CD14-positive monocyte (primary cell): ENCODE results near the gene DQX1. TPM values are rescaled to one million over a fixed set of nuclear protein-coding genes. Genes with fewer than 3 reads are reported as not detected.

Experiments used
- DNase-seq, 3 donors: peaks; one replicate each; pipeline ENCODE4 v3.0.0-alpha.2; 2011 to 2022
- H2AFZ ChIP-seq: 2 replicates; pipeline ENCODE4 v1.6.0; 2012; ENCODE audit warnings: mild to moderate bottlenecking, low read depth, low read length, inconsistent platforms; ENCODE audit not compliant: insufficient read depth, poor library complexity, severe bottlenecking
- H3K27ac ChIP-seq, 2 donors: 1 replicate in 1 of 2; 2 replicates in 1 of 2; pipeline ENCODE4 v1.5.1; 2012 to 2013; ENCODE audit warnings: low read length in 2 of 2, control low read depth in 1 of 2, inconsistent platforms in 1 of 2, low read depth in 1 of 2, mild to moderate bottlenecking in 1 of 2
- H3K27me3 ChIP-seq, 2 donors: one replicate each; pipeline versions ENCODE4 v1.6.0 to v1.6.1; 2011 to 2013; ENCODE audit warnings: low read length in 2 of 2; ENCODE audit not compliant: control insufficient read depth in 2 of 2, insufficient read depth in 2 of 2
- H3K36me3 ChIP-seq, 2 donors: replicated peaks in 1 of 2; 1 replicate in 1 of 2; 2 replicates in 1 of 2; pipeline versions ENCODE4 v1.5.1 to v1.6.1; 2012 to 2013; ENCODE audit warnings: low read length in 2 of 2, control low read depth in 1 of 2, inconsistent platforms in 1 of 2, mild to moderate bottlenecking in 1 of 2; ENCODE audit not compliant: insufficient read depth in 2 of 2, control insufficient read depth in 1 of 2
- H3K4me1 ChIP-seq, 2 donors: 1 replicate in 1 of 2; 2 replicates in 1 of 2; pipeline versions ENCODE4 v1.5.1 to v1.6.1; 2012 to 2013; ENCODE audit warnings: low read length in 2 of 2, control low read depth in 1 of 2, inconsistent platforms in 1 of 2, mild to moderate bottlenecking in 1 of 2, moderate library complexity in 1 of 2; ENCODE audit not compliant: insufficient read depth in 2 of 2, control insufficient read depth in 1 of 2
- H3K4me2 ChIP-seq: replicated peaks from 2 replicates; pipeline ENCODE3; 2012; ENCODE audit warnings: low read length, moderate library complexity, mild to moderate bottlenecking; ENCODE audit not compliant: poor library complexity, severe bottlenecking; ENCODE audit errors: extremely low read depth
- H3K4me3 ChIP-seq, 3 experiments: fragments of 200-600 bp in 1 of 3; sonication (generic) in 1 of 3; replicated peaks in 1 of 3; 1 replicate in 2 of 3; 2 replicates in 1 of 3; pipeline ENCODE4 v1.5.1; 2011 to 2013; ENCODE audit warnings: low read length in 3 of 3, mild to moderate bottlenecking in 3 of 3, control low read depth in 2 of 3, low read depth in 2 of 3, inconsistent platforms in 1 of 3, moderate library complexity in 1 of 3
- H3K79me2 ChIP-seq: 2 replicates; pipeline ENCODE4 v1.6.0; 2012; ENCODE audit warnings: mild to moderate bottlenecking, control low read depth, inconsistent platforms, low read length, moderate library complexity; ENCODE audit not compliant: insufficient read depth
- H3K9ac ChIP-seq: 2 replicates; pipeline ENCODE4 v1.6.0; 2017; ENCODE audit warnings: low read length, mild to moderate bottlenecking; ENCODE audit not compliant: insufficient read depth, poor library complexity, severe bottlenecking
- H3K9me3 ChIP-seq, 2 donors: replicated peaks in 1 of 2; 1 replicate in 1 of 2; 2 replicates in 1 of 2; pipeline versions ENCODE4 v1.5.1 to v1.6.1; 2012 to 2013; ENCODE audit warnings: low read length in 2 of 2, control low read depth in 1 of 2; ENCODE audit not compliant: control insufficient read depth in 1 of 2, insufficient read depth in 1 of 2
- H4K20me1 ChIP-seq: 2 replicates; pipeline ENCODE4 v1.6.0; 2012; ENCODE audit warnings: mild to moderate bottlenecking, low read length, control low read depth, moderate library complexity; ENCODE audit not compliant: insufficient read depth
- H3K27ac Mint-ChIP-seq, 7 donors: one replicate each; pipeline ENCODE4 v1.8.0; 2020; ENCODE audit warnings: mild to moderate bottlenecking in 7 of 7, mixed read lengths in 7 of 7, moderate library complexity in 6 of 7, inconsistent platforms in 2 of 7
- H3K27me3 Mint-ChIP-seq, 3 donors: one replicate each; pipeline ENCODE4 v1.8.0; 2021 to 2022; ENCODE audit warnings: low read depth in 3 of 3, mild to moderate bottlenecking in 3 of 3, mixed read lengths in 3 of 3, moderate library complexity in 3 of 3, inconsistent platforms in 1 of 3
- H3K36me3 Mint-ChIP-seq, 2 donors: one replicate each; pipeline ENCODE4 v1.8.0; 2020; ENCODE audit warnings: mixed read lengths in 2 of 2, inconsistent platforms in 1 of 2, mild to moderate bottlenecking in 1 of 2
- H3K4me1 Mint-ChIP-seq: one replicate; pipeline ENCODE4 v1.8.0; 2020; ENCODE audit warnings: mild to moderate bottlenecking, mixed read lengths
- H3K4me3 Mint-ChIP-seq, 2 donors: one replicate each; pipeline ENCODE4 v1.8.0; 2020; ENCODE audit warnings: mild to moderate bottlenecking in 2 of 2, mixed read lengths in 2 of 2, moderate library complexity in 1 of 2
- H3K9me3 Mint-ChIP-seq, 7 donors: one replicate each; pipeline ENCODE4 v1.8.0; 2020 to 2022; ENCODE audit warnings: mixed read lengths in 7 of 7, mild to moderate bottlenecking in 6 of 7, moderate library complexity in 6 of 7, inconsistent platforms in 2 of 7
- CTCF ChIP-seq: fragments of 200-600 bp; IDR thresholded peaks from one replicate; pipeline ENCODE4 v1.8.0; 2022; ENCODE audit warnings: antibody characterized with exemption, mild to moderate bottlenecking
- WGBS: methylation state at CpG from one replicate; pipeline ENCODE4 v1.1.5; 2013; ENCODE audit warnings: missing lambda C conversion rate; ENCODE audit not compliant: insufficient coverage; 5-methylcytosine and 5-hydroxymethylcytosine counted together
- intact Hi-C, 2 donors: fragments of 100-400 bp; cut with micrococcal nuclease; formaldehyde crosslinking; loops; one replicate each; pipeline versions ENCODE4 v1.15.0 to v1.15.1; 2023
- polyA plus RNA-seq, 3 donors: library from polyadenylated mRNA; depleted of rRNA in 1 of 3; unstranded in 2 of 3; stranded (reverse) in 1 of 3; fragments of 300-500 nt in 2 of 3; fragments of >200 nt in 1 of 3; fragmentation: Illumina TruSeq in 2 of 3; gene quantifications; 1 replicate in 2 of 3; 2 replicates in 1 of 3; pipeline ENCODE4 v1.2.3, GENCODE V29; 2012 to 2021

The DQX1 gene
- polyA plus RNA-seq, 3 donors = 0.36 TPM; not detected in 2

GRCh38 chr2:74566754-74567085 is 40.7 kb upstream of the DQX1 start:
- Mint-ChIP-seq H3K4me3 (peak overlapping the region; percentile 3 to 19), H3K27ac (peak overlapping the region; percentile 77 to 94 (median 91)), H3K36me3 (peaks cover 0 to 4% of the 10 kb centered on the region in 2 donors), H3K4me1 (peaks cover 57% of the 10 kb centered on the region), H3K9me3 (peaks cover 0 to 3% (median 0%) of the 10 kb centered on the region in 7 donors), H3K27me3 (no peaks in the 10 kb centered on the region)
- Histone ChIP-seq H3K9ac (no peak overlapping the region), H3K79me2 (no peaks in the 10 kb centered on the region), H3K27me3 (no peaks in the 10 kb centered on the region), H2AFZ (peak overlapping the region; percentile 52), H3K36me3 (no peaks in the 10 kb centered on the region), H4K20me1 (no peaks in the 10 kb centered on the region), H3K4me1 (peaks cover 62 to 69% of the 10 kb centered on the region in 2 donors), H3K4me3 (peak overlapping the region in 1 of 3 experiments; percentile 34), H3K9me3 (no peaks in the 10 kb centered on the region), H3K27ac (peak overlapping the region in 1 of 2 donors; percentile 77), H3K4me2 (peak overlapping the region; percentile 47)
- intact Hi-C loops = no loop called here
- peak in 2 of 3 donors; percentile 53 to 62 for DNase-seq
- TF ChIP-seq CTCF = no peak

- peak overlapping the region; percentile 47 for H3K4me2 ChIP-seq
- no peak overlapping the region for H3K9ac ChIP-seq
- WGBS = 73% methylated on average over 3 of the region's 7 CpGs
- Mint-ChIP-seq H3K27ac (peak overlapping the region; percentile 77 to 94 (median 91)), H3K9me3 (peaks cover 0 to 3% (median 0%) of the 10 kb centered on the region in 7 donors), H3K36me3 (peaks cover 0 to 4% of the 10 kb centered on the region in 2 donors), H3K4me3 (peak overlapping the region; percentile 3 to 19), H3K4me1 (peaks cover 62% of the 10 kb centered on the region), H3K27me3 (no peaks in the 10 kb centered on the region)
- H3K79me2 ChIP-seq = no peaks in the 10 kb centered on the region
- intact Hi-C loops = no loop called here
- H3K36me3 ChIP-seq = no peaks in the 10 kb centered on the region
- peak in 1 of 3 donors; percentile 33 for DNase-seq
- peaks cover 59 to 67% of the 10 kb centered on the region in 2 donors for H3K4me1 ChIP-seq
- H4K20me1 ChIP-seq = no peaks in the 10 kb centered on the region
- H2AFZ ChIP-seq = peak overlapping the region; percentile 52
- H3K27ac ChIP-seq = peak overlapping the region in 1 of 2 donors; percentile 77
- no peaks in the 10 kb centered on the region for H3K9me3 ChIP-seq
- no peaks in the 10 kb centered on the region for H3K27me3 ChIP-seq
- peak overlapping the region in 1 of 3 experiments; percentile 34 for H3K4me3 ChIP-seq
- TF ChIP-seq CTCF = no peak
Measured at GRCh38 chr2:74566076-74566753, 40.2 kb upstream of the DQX1 start.
